HCT116 (cell line): Measurements from ENCODE around the gene GRIN2A.

ENCODE experiments used
- CEBPB ChIP-seq: IDR thresholded peaks from 2 replicates; pipeline ENCODE4 v1.6.1; 2012; ENCODE audit warnings: low read depth
- ELF1 ChIP-seq: IDR thresholded peaks from 2 replicates; pipeline ENCODE4 v1.6.1; 2012; ENCODE audit warnings: low read depth, borderline replicate concordance
- JUND ChIP-seq: IDR thresholded peaks from 2 replicates; pipeline ENCODE4 v1.6.1; 2012
- POLR2A ChIP-seq: IDR thresholded peaks from 2 replicates; pipeline ENCODE4 v1.7.0; 2011; ENCODE audit warnings: borderline replicate concordance; ENCODE audit not compliant: insufficient read depth, insufficient read length; ENCODE audit errors: extremely low read depth
- POLR2AphosphoS5 ChIP-seq: IDR thresholded peaks from 2 replicates; pipeline ENCODE4 v1.6.1; 2011; ENCODE audit warnings: mild to moderate bottlenecking, low read depth, low read length, moderate library complexity
- RAD21 ChIP-seq: IDR thresholded peaks from 2 replicates; pipeline ENCODE4 v1.6.1; 2012; ENCODE audit warnings: low read depth, mild to moderate bottlenecking
- SP1 ChIP-seq: IDR thresholded peaks from 2 replicates; pipeline ENCODE4 v1.6.1; 2012; ENCODE audit warnings: low read depth
- SRF ChIP-seq: IDR thresholded peaks from 2 replicates; pipeline ENCODE4 v1.6.1; 2012; ENCODE audit warnings: low read depth
- TF ChIP-seq, protein P1 (sequence below): IDR thresholded peaks from 2 replicates; pipeline ENCODE4 v1.6.1; 2012
- TF ChIP-seq, protein P2 (sequence below), 3 experiments: fragments of 200-600 bp in 1 of 3; sonication (generic) in 1 of 3; IDR thresholded peaks in 2 of 3; conservative IDR thresholded peaks in 1 of 3; 2 replicates each; pipeline ENCODE4 v1.5.1; 2012 to 2017; ENCODE audit warnings: low read depth in 2 of 3, low read length in 2 of 3, antibody characterized with exemption in 1 of 3, borderline replicate concordance in 1 of 3, control low read depth in 1 of 3, mild to moderate bottlenecking in 1 of 3, mixed read lengths in 1 of 3, mixed run types in 1 of 3, moderate library complexity in 1 of 3; ENCODE audit not compliant: insufficient read depth in 1 of 3
- TF ChIP-seq, protein P3 (sequence below): IDR thresholded peaks from 2 replicates; pipeline ENCODE4 v1.6.1; 2011; ENCODE audit warnings: mild to moderate bottlenecking, low read length, moderate library complexity; ENCODE audit not compliant: insufficient replicate concordance; ENCODE audit errors: extremely low read depth

DNA sequence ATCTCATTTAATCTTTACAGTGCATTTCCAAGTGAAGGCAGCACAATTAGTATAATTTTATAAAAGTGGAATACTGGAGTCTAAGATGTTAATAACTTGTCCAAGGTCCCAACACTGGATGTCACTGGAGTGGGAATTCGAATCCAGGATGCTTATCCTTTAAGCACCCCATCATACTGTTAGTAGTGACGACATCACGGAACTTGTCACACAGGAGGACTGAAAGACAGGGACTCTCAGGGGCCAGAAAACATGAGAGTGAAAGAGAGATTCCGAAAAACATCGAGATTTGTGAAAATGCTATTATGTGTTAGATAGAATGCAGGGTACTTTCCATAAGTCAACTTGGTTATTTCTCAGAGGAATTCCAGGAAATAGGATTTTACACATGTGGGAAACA is 374.0 kb downstream of the GRIN2A start:
- TF ChIP-seq JUND (no peak), POLR2A (no peak), SRF (no peak), POLR2AphosphoS5 (no peak), RAD21 (no peak), ELF1 (no peak), SP1 (no peak), CEBPB (no peak)
- TF ChIP-seq, protein P1, sequence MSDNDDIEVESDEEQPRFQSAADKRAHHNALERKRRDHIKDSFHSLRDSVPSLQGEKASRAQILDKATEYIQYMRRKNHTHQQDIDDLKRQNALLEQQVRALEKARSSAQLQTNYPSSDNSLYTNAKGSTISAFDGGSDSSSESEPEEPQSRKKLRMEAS, result no peak
- TF ChIP-seq, protein P2, sequence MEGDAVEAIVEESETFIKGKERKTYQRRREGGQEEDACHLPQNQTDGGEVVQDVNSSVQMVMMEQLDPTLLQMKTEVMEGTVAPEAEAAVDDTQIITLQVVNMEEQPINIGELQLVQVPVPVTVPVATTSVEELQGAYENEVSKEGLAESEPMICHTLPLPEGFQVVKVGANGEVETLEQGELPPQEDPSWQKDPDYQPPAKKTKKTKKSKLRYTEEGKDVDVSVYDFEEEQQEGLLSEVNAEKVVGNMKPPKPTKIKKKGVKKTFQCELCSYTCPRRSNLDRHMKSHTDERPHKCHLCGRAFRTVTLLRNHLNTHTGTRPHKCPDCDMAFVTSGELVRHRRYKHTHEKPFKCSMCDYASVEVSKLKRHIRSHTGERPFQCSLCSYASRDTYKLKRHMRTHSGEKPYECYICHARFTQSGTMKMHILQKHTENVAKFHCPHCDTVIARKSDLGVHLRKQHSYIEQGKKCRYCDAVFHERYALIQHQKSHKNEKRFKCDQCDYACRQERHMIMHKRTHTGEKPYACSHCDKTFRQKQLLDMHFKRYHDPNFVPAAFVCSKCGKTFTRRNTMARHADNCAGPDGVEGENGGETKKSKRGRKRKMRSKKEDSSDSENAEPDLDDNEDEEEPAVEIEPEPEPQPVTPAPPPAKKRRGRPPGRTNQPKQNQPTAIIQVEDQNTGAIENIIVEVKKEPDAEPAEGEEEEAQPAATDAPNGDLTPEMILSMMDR (IDR thresholded peaks at IDR 0.05 in 2 of 3, conservative IDR thresholded peaks at IDR 0.05 in 1 of 3; ENCODE audit: borderline replicate concordance in 1 of 3, insufficient read depth in 1 of 3, low read depth in 2 of 3, low read length in 2 of 3), result no peak
- TF ChIP-seq, protein P3, sequence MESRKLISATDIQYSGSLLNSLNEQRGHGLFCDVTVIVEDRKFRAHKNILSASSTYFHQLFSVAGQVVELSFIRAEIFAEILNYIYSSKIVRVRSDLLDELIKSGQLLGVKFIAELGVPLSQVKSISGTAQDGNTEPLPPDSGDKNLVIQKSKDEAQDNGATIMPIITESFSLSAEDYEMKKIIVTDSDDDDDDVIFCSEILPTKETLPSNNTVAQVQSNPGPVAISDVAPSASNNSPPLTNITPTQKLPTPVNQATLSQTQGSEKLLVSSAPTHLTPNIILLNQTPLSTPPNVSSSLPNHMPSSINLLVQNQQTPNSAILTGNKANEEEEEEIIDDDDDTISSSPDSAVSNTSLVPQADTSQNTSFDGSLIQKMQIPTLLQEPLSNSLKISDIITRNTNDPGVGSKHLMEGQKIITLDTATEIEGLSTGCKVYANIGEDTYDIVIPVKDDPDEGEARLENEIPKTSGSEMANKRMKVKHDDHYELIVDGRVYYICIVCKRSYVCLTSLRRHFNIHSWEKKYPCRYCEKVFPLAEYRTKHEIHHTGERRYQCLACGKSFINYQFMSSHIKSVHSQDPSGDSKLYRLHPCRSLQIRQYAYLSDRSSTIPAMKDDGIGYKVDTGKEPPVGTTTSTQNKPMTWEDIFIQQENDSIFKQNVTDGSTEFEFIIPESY, result no peak
